HG03097 (cell line): Measurements from ENCODE around the gene TSPAN18.

Experiments
- ATAC-seq: cut with Tn5 transposase; IDR thresholded peaks from one replicate; pipeline ENCODE4 v1.9.1; 2021; ENCODE audit not compliant: unreplicated experiment, low FRiP score

The TSPAN18 gene

DNA sequence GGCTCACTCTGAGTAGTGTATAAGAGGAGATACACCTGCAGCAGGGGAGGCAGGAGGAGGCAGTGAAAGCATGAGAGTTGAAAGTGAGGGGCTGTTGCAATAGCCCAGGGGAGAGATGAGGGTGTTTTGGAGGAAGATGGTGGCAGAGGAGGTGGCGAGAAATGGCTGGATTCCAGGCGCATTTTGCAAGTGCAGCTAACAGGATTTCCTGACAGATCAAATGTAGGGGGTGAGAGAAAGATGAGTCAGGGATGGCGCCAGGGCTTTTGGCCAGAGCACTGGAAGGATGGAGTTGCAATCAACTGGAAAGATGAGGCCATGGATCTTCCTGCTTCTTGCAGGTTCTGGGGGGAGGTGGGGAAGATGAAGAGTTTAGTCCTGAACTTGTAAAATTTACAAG lies 16.8 kb upstream of the TSPAN18 start:
- no peak for ATAC-seq

DNA sequence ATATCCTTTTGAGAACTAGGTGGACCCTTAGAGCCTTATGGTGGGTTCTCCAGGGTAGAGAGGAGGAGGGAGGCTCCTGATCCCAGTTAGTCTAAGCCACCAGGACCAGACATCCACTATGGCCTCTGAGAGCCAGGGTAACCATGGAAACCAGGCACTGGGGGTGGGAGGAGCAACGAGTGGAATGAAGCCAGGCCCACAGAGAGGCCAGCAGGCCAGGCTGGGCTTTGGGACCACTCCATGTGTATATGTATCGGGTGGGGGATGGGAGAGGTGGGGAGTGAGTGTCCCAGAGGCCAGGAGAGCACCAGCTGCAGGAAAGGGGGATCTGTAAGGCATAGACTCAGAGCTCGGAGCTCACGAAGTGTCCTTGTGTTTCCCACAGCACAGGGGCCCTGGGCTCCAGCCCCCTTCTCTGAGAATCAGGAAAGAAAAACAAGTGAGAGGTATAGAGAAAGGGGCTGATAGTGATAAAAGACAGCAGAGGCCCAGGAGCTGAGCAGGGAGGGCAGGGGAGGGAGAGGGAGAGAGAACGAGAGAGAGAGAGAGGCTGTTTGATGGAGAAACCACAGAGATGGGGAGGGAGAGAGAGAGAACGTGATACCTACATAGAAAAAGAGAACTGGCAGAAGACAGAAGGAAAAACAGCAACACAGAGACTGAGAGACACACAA lies 15.5 kb upstream of the TSPAN18 start:
- no peak for ATAC-seq

DNA sequence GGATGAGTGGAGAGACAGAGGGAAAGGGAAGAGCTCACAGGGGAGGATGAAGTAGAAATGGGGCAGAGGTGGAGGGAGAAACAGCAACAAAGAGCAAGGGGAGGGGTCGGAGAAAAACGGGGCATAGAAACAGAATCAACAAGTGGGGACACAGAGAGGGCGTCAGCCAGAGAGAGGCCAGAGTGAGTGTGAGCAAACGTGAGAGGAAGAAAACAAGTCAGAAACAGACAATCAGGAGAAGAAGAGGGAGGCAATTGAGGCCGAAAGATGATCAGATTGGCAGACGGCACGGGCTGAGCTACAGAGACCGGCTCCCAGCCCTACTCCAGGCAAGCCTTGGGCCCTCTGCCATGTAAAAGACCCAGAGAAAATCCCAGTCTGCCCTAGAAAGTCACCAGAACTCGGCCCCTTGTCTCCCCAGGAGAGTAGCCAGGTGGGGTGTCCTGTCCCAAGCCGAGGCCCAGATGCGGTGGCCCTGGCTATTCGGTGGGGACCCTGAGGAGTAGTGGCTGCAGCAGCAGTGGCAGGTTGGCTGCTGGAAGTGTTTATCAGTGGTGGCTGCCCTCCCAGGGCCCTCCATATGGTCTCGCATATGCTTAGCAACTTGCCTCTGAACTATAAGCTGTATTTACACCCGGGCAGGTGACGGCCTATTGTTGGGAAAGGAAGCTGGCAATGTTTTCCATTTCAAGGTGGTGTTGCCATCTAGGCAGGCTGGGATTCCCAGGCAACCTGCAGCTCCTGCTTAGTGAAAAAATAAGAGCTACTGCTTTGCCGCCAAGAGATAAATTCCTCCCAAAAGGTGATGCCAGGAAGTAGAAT lies 14.8 kb upstream of the TSPAN18 start:
- no peak for ATAC-seq

DNA sequence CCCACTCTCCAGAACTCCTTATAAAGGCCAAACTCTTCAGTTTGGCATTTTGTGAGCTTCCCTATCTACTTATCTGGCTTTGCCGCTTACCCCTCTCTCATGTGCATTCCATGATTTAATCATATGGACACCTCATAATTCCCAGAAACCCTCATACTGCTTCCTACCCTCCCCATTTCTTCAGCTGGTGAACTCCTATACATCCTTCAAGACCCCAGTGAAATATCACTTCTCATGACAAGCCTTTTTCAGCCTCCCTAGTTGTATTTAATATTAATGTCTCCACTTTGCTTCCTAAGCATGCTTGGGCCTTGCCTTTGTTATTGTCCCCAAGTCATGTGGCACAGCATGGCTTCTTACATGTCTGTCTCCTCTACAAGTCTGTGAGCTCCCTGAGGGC lies 13.7 kb upstream of the TSPAN18 start:
- ATAC-seq: no peak

DNA sequence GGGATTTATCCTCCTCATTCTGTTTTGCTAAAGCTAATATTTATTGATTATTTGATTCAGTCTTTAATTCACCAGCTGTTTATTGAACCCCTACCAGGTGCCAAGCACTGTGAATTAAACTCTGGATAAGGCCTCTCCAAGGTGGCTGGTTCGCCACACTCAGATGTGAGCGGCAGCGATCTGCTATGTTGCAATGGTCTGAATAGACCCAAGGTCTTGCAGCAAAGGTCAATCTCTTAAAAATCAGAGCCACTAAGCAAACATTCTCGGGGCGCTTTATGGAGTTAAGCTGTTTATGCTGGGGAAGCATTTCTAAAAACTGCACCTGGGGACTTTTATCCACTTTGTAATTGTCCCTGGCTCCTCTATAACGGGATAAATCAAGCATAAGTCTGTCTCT lies 10.5 kb upstream of the TSPAN18 start:
- ATAC-seq: no peak

DNA sequence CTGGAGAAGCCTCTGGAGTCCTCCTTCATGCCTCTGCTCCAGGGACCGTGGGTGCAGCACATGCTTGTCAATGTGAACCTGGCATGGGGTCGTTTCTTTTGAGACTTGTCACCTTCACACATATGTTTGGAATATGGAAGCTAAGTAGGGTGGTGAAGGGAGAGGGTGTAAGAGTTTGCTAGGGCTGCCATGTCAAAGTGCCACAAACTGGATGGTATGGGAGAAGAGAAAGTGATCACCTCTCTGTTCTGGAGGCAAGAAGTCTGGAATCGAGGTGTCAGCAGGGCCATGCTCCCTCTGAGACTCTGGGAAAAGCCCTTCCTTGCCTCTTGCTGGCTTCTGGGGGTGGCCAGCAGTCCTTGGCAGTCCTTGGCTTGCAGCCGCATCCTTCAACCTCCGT lies 8.7 kb upstream of the TSPAN18 start:
- ATAC-seq: no peak

DNA sequence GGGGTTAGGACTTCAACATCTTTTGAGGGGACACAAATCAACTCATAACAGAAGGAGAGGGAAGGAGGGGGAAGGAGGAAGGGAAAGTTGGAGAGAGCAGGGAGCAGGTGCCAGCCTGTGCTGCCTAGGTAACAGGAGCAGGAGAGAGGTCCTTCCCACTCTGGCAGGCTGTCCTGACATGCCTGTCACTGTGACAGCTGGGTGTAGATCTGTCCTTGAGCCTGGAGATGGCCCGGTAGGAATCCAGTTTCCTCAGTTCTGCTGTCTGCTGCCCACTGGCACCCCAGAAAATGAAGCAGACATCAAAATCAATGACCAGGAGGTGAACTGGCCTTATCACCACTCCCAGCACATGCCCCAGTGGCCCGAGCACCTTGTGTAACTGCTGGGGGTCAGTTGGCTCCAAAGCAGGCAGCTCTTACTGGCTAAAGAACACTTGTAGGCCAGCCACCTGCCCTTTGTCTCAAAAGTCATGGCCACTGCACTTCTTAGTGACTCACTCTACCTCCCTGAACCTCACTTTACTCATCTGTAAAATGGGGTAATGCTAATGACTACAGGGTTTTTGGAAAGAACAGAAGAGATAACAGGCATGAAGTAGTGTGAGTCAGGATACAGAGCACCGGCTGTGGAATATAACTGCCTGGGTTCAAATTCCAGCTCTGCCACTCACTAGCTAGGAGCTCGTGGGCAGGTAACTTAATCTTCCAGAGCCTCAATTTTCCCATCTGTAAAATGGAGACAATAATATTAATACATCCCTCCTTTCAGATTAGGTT lies 8.0 kb upstream of the TSPAN18 start:
- ATAC-seq: no peak

DNA sequence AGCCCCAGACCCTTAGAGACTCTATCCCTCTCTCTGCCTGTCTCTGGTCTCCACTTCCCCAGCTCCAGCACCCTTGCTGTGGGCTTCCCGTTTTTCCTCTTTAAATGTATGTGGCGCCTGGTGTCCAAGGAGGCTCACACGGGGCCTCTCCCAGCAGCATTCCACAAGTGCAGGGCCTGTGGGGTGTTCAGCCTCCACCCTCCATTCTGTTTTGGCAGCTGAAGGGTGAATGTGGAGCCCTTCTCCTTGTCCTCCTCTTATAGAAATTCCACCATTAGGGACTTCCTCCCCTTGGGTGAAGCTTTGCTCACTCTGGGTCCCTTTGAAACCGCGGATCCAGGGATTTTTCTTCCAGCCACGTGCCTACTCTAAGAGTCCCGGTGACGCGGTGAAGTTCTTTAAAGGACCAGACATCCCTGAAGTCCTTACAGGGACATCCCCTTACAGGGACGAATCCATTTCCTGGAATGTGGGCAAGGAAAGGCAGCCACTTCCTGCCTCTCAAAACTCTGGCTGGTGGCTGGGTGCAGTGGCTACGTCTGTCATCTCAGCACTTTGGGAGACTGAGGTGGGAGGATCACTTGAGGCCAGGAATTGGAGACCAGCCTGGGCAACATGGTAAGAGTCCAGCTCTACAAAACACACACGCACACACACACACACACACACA lies 1.6 kb upstream of the TSPAN18 start:
- ATAC-seq: no peak

DNA sequence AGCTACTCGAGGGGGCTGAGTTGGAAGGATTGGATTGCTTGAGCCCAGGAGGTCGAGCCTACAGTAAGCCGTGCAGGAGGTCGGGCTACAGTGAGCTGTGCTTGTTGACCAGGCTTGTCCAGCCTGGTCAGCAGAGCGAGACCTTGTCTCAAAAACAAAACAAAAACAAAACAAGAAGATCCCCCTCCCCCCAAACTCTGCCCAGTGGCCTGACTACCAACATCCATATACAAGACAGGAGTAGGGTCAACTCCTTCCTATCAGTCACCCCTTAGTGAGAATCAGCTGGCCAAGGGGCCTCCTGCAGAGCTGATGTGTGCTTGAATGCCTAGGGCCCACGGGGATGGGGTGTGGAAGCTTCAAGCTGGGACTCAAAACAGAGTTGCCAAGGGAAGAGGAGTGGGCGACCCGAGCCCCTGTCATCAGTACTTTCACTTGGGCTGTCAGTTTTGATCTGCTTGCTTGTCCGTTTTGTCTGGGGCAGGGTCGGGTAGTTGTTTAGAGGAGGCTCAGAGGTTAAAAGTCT lies 942 bp upstream of the TSPAN18 start:
- peak; percentile 20 for ATAC-seq

DNA sequence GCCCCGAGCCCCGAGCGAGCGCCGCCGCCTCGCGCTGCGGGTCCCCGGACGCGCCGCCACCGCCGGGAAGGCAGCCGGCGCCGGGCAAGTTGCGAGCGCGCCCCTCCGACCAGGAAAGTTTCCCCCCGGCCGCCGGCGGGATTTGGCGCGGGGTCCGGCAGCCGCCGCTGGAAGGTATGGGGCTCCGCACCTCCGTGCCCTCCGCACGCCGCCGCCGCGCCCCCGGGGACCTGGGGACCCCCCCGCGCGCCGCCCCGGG lies 281 bp downstream of the TSPAN18 start:
- ATAC-seq: no peak

DNA sequence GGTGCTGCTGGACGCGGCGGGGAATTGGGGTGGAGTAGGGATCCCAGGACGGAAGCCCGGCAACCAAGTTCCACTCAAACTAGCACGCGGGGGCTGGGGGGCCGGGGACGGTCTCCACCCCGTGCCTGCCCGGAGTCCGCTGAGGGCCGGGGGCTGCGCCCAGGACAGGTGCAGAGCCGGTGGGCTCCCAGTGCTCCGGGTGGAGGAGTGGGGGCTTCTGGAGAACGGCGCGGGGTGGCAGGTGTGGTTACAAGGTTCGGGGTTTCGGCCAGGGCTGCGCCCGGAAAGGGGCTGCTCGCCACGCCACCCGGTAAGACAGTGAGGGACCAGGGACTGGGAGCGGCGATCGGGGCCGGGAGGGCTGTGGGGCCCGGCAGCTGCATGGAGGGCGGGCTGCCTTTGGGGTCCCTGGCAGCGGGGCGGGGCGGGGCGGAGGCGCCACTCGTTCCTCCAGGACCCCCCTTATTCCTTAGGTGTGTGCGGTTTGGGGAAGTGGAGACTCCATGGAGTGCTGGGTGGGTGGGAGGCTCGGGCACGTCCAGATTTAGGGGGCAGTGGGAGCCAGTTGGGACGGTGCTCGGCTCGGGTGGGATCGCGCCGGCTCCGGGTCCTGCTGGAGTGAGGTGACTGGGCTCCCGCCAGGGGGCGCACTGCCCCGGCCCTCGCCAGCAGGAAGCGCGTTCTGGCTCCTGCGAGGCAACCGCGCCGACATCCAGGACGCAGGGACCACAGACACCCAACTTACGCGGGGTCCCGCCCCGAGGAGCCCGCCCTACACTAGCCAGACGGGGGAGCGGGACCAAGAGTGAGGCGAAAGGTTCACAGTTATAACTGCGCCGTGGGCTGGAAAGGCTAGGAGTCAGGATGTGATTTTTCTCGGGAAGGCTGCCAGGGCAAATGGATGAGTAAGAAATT lies 868 bp downstream of the TSPAN18 start:
- ATAC-seq: no peak

DNA sequence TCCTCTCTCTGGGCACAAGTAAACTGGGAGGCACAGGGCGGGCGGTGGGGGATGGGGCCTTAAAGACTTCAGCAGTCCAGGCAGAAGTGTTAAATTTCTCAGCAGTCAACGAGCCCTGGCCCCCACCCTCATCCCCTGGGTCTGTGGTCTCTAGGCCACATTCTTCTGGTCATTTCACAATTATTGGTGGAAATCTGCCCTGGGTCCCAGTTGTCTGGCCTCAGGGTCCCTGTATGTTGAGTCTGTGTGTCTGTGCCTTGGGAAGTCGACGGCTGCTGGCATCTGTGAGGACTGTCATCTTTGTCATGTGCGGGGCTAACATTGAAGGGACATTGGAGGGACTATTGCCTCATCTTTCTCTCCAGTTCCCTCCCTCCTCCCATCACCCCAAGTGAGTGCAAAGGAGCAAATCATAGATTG lies 1.7 kb downstream of the TSPAN18 start:
- no peak for ATAC-seq

DNA sequence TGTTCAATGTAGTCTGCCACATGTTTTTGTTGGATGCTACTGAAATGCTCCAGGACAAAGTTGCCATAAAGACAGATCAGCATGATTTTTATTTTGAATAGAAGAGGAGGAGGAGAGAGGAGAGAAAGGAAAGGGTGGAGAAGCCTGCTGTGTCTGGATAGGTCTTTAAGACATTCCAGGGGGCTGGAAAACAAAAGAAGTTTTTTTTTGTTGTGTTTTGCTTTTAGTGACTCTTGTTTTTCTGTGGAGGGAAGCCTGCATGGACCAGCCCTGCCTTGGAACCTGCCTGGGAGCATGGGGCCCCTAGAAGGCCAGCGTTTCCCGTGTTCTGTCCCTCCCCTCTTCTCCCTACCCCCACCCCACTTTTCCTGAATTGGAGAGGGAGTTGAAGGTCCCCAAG lies 2.3 kb downstream of the TSPAN18 start:
- no peak for ATAC-seq

DNA sequence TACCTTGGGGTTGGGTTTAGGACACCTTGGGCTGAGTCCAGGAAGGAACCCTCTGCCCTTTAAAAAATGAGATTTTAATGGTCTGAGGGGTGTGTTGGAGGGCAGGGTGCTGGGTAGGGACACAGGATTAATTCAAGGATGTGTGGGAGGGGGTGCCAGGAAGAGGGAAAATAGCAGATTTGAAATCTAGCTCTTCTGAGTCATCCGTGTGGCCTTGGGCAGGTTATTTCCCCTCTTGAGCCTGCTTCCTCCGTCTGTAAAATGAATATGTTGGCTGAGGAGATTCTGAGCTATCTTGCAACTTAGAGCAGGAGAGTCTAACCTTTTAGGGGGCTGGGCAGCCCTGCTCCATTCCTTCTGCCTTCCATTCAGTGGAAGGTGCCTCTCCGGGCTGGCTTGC lies 3.0 kb downstream of the TSPAN18 start:
- ATAC-seq: no peak

DNA sequence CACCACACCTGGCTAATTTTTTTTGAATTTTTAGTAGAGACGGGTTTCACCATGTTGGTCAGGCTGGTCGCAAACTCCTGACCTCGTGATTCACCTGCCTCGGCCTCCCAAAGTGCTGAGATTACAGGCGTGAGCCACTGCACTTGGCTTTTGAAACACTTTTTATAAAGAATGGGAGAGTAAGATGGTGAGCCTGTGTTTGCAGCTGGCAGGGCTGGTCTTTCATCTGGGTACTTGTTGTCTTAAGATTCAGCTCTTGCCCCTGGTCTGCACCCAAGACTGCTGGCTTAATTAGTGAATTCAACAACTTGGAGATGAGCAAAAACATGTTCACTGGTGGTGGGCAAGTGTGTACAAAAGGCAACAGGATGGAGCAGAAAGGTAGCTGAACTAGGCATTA lies 4.0 kb downstream of the TSPAN18 start:
- ATAC-seq: no peak

DNA sequence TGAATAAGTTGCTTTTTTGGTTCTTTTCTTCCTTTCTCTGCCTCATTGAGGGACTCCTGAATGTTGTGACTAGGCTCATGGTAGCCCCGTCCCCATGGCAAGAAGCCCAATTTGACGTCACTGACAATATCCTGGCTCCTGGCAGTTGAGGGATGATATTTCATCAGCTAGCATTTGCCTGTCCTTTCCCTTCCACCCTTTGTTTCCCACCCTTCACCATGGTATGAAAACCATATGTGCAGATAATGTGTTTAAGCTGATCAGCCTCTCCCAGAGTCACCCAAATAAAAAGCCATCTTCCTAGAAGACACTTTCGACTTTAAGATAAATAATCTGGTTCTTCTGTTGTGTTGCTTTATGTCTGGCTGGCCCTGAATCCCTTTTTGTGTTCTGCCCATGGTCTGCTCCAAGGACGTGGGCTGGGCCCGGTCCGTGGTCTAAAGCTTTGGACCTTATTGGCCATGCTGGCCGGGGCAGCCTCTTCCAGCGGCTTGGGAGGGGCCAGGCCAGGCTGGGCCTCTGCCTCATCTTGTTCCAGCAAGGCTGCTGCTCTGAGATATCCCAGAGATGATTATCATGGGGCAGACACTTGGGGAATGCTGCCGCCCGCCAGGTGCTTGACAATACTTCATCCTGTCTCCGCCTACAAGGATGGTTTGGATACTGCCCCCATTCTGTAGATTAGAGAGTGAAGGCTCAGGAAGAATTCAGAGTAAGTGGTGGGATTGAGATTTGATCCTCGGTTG lies 5.1 kb downstream of the TSPAN18 start:
- ATAC-seq: no peak

DNA sequence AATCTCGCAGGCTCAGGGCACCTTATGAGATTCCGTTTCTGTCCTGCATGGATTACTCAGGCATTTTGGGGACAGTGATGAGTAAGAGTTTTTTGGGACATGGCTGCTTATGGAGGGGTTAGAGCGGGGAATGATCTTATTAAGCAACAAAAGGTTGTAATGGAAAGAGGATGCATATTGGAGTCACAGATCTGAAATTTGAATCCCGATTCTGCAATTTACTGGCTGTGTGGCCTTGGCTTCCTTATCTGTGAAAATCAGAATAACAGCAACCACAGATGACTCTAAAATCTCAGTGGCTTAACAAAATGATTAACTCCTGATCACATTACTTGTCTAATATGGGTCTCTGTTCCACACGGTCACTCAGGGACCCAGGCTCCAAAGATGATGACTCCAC lies 5.8 kb downstream of the TSPAN18 start:
- no peak for ATAC-seq

DNA sequence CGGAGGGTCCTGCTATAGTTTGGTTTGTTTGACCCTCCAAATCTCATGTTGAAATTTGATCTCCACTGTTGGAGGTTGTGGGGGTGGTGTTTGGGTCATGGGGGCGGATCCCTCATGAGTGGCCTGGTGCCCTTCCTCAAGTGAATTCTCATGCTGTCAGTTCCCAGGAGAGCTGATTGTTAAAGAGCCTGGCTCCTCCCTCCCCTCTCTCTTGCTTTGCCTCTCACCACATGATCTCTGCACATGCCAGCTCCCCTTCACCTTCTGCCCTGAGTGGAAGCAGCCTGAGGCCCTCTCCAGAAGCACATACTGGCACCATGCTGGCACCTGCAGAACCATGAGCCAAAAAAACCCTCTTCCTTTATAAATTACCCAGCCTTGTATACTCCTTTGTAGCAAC lies 7.1 kb downstream of the TSPAN18 start:
- no peak for ATAC-seq

DNA sequence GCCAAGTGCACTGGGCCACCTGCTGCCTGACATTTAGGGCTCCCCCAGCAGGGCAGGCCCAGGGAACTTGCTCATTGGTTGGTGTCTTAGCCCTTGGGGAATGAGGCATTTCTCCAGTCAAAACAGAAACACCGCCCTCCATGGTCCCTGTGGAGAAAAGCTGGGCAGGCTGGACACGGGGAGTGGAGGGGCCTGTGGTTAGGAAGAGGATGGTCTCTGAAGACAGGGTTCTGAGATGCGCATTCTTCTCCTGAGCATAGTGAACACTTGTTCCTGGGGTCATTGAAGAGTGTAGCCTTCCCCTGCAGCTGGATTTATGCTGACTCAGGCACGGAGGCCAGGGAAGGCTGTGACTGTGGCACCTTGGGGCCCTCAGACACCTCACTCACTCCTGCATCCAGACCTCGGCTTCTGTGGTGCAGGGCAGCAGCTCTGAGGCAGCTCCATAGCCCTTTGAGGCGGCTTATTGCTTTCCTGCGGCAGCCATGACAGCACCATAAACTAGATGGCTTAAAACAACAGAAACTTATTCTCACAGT lies 8.2 kb downstream of the TSPAN18 start:
- ATAC-seq: no peak
